Fibroblast of villous mesenchyme (primary cell): ENCODE data around the gene ASB18. TPM values are rescaled to one million over a fixed set of nuclear protein-coding genes. Genes with fewer than 3 reads are reported as not detected.

Source experiments
- DNase-seq: peaks from one replicate; pipeline ENCODE4 v3.0.0-alpha.2; 2010; ENCODE audit warnings: low read depth
- H3K4me3 ChIP-seq: 2 replicates; pipeline ENCODE4 v1.5.1; 2011; ENCODE audit warnings: low read depth, mild to moderate bottlenecking, low read length
- CTCF ChIP-seq: IDR thresholded peaks from 2 replicates; pipeline ENCODE4 v1.5.1; 2012; ENCODE audit warnings: low read depth, mild to moderate bottlenecking, low read length; ENCODE audit not compliant: insufficient read depth
- total RNA-seq: library from RNA; depleted of rRNA; stranded (reverse); fragments of >200 nt; gene quantifications from 2 replicates; pipeline ENCODE4 v1.2.3, GENCODE V29; 2012

The ASB18 gene
- total RNA-seq, 1 donor: not detected

- no peak for TF ChIP-seq CTCF
- DNase-seq: no peak
- no peak overlapping the region for H3K4me3 ChIP-seq
These were observed 104.4 kb downstream of the ASB18 start for GRCh38 chr2:236159778-236160170.

GRCh38 chr2:236158969-236159777, 105.0 kb downstream of the ASB18 start:
- no peak overlapping the region for H3K4me3 ChIP-seq
- DNase-seq: no peak
- TF ChIP-seq CTCF: no peak

DNA sequence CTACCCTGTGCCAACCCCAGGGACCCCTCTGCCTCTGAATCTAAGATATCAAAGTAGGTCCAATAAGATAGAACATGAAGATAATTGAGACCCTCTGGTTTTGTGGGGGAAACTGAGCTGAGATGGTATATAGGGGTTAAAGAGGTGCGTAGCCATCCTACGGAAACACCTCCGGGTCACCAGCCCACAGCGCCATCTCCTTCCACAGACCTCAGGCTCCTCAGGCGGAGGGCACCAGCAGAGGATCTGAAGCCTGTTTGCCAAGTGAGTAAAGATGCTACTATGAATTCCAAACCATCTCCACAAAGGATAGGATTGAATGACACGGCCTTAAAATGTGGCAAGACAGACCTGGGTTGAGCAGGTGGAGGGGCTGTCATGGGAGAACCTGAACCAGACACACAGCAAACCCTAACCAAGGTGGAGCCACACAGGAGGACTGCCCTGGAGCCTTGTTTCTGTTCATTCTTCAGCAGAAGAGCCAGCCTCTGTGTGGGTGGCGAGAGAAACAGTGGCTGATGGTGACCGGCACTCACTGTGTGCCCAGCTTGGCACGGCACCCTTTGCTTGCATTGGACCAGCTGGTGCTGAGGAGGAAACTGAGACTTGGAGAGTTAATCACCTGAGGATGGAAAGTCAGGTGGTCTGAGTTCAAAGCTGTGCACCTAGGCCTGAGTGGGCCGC, 106.2 kb downstream of the ASB18 start:
- TF ChIP-seq CTCF: no peak
- no peak for DNase-seq
- H3K4me3 ChIP-seq: no peak overlapping the region

DNA sequence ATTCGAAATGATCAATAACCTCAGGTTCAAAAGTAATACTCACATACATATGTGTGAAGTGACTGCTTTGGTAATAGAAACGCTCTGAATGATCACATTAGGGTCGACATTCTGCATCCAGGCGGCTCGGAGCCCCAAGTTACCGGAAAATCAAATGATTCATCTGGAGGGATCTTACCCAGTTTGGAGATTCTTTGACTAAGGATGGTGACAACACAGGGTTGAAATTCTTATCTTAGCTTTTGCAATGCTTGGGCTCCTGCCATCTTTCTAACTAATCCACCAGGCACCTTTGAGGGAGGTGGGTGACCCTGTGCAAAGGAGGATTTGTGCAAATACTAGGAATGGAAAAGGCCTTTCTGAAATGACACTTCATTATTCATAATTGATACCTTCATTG, 106.8 kb downstream of the ASB18 start:
- no peak for TF ChIP-seq CTCF
- H3K4me3 ChIP-seq: no peak overlapping the region
- DNase-seq: no peak

- no peak for DNase-seq
- TF ChIP-seq CTCF: no peak
- no peak overlapping the region for H3K4me3 ChIP-seq
These were observed 107.4 kb downstream of the ASB18 start for GRCh38 chr2:236156860-236157194.

GRCh38 chr2:236156095-236156859, 107.9 kb downstream of the ASB18 start:
- TF ChIP-seq CTCF: no peak
- DNase-seq: no peak
- H3K4me3 ChIP-seq: no peak overlapping the region
